Kidney glomerular epithelial cell (primary cell): ENCODE measurements around the gene TH.

Source experiments
- DNase-seq: peaks from one replicate; lab custom pipeline; 2025; lab: John Stamatoyannopoulos, UW

TH gene

DNA sequence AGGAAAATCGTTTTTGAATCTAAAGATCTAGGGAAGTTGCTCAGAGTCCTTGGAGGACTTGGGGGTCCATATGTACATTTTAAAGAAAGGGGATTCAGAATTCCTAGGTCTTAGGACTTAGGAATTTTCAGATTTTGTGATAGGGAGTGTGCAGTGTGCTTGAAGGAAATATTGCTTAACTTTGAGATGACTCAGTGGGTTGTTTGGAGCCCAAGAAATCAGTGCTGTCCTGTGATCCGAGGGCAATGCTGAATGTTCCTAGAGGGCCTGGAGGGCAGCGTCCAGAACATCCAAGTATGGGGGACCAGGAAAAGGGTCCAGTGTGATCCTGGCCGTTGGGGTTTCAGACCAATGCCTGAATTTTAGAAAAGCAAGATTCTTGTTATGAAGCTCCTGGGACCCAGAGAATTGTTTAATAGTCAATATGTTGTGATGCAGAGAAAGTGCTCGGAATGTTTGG, 29.3 kb downstream of the TH start:
- DNase-seq = no peak

DNA sequence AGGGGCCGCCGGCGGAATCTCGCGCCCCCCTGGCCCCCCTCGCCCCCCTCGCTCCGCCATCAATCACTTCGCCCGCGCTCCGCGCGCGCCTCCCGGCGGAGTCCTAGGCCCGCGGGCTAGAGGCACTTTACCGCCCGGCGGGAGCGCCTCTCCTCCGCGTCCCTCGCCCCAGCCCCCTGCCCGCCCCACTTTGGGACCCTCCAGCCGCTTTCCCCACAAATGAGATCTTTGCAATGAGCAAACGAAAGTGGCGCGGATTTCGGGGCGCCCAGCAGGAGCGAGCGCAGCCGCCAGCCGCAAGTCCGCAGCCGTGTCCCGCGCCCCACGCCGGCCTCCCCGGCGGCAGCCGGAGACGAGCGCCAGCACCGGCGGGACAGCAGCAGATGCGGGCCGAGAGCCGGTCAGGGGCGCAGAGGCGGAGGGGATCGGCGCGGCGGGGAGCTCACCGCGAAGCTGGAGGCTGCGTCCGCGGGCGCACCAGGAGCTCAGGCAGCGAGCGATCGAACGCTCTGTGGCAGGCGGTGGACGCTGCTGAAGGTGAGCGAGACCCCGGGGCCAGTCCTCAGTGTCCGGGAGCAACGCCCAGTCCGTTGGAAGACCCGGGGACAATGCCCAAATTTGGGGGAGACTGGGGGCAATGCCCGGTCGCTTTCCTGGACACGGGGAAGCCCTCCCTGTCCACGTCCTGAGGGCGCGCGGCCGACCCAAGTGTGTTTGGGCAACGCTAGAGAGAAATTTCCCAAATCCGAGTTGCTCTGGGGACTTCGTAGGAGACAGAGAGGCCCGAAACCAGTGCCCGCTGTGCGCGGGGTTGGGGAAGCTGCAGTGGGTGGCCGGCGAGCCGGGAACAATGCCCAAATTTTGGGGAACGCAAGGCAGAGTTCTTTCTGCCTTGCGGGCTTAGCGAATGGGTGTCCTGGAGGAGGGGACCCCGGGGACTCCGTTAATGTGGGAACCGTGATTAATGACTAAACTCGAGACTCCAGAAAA, 30.9 kb downstream of the TH start:
- no peak for DNase-seq

DNA sequence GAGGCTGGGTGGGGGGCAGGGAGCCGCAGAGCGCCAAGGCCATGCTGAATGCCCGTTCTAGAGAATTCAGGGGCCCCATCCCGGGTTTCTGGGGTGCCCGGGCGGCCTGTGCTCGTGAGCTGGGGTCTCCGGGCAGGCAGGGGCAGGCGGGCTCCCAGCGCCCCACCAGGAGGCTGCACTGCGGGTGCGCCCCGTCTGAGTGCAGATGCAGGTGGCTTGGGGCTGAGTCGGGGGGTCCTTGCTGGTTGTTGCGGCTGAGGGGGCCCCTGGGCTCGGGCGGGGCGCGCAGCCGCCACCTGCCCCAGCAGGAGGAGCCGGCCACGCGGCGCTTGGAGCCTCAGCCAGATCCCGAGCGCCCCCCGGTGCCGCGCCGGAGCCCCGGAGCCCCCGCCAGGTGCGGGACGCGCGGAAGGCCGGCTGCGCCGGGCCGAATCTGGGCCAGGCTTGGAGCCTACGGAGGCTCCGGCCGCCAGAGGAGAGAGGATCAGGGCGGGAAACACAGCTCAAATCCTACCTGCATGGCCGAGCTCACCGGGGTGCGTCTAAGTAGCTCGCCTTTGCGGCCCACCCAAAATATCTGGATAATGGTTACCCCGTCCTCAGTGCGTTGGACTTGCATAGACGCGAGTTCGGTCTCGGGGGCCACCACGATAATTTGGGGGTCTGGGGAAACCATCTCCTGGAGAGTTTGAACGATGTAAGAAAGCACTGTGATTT, 31.8 kb downstream of the TH start:
- DNase-seq = no peak

DNA sequence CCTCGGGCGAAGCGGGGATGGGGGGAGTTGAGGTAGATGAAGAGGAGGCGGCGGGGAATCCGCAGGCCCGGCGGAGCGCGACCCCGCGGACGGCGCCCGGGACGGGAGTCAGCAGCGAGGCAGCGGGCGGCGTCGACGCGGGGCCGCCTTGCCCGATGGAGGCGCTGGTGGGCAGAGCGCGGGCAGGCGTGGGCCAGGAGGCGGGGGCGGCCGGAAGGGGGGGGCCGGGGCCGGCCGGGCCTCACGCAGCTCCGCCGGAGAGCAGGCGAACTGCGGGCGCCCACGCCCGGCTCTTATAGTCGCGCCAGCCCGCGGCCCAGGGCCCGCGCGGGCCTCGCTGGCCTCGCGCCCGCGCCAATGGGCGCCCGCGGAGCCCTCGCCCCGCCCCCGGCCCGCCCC, 32.5 kb downstream of the TH start, which contains the start of gene IGF2:
Gene IGF2, minus strand, starts transcription at position 267 of the 399 bp plus-strand sequence. CDS start 3,866 bp downstream, outside the sequence.
- DNase-seq = no peak

DNA sequence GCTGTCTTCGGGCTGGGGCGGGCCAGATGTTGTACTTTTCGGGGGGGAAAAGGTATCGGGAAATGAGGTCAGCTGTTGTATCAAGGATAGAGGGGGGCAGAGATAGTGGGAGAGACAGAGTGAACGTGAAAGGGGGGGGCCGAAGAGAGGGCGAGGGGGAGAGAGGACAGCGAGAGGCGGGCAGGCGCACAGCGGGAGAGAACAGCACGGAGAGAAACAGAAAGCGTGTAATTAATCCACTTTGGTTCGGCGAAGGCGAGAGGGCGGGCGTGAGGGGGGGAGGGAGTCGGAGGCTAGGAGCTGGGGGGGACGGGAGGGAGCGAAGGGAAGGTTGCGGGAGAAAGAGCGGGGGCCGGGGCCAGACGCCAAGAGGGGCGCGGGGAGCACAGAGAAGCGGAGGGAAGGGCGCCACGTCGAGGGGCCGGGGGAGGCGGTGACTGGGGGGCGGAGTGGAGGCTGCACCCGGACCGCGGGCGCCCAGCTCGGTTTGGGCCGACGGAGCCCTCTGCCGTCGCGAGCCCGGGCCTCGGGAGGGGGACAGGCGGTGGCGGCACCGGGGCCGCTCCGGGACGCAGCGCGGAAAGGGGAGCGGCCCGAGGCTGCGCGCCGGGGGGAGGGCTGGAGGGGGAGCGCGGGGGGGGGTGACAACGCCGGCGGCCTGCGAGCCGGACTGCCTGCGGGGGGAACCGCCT, 33.0 kb downstream of the TH start:
- DNase-seq = no peak

DNA sequence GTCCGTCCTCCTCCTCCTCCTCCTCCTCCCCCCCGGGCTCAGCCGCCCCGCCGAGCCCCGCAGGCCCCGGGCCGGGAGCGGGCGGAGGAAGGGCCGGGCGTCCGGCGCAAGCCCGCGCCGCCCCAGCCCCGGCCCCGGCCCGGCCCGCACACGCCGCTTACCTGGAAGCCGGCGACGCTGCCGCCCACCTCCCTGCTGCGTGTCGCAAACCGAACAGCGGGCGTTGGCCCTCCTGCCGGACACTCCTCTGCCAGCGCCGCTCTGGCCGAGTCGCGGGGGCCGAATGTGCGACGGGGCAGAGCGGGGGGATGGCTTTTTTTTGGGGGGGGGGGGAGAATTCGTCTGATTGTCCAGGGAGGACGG, 33.6 kb downstream of the TH start:
- no peak for DNase-seq

DNA sequence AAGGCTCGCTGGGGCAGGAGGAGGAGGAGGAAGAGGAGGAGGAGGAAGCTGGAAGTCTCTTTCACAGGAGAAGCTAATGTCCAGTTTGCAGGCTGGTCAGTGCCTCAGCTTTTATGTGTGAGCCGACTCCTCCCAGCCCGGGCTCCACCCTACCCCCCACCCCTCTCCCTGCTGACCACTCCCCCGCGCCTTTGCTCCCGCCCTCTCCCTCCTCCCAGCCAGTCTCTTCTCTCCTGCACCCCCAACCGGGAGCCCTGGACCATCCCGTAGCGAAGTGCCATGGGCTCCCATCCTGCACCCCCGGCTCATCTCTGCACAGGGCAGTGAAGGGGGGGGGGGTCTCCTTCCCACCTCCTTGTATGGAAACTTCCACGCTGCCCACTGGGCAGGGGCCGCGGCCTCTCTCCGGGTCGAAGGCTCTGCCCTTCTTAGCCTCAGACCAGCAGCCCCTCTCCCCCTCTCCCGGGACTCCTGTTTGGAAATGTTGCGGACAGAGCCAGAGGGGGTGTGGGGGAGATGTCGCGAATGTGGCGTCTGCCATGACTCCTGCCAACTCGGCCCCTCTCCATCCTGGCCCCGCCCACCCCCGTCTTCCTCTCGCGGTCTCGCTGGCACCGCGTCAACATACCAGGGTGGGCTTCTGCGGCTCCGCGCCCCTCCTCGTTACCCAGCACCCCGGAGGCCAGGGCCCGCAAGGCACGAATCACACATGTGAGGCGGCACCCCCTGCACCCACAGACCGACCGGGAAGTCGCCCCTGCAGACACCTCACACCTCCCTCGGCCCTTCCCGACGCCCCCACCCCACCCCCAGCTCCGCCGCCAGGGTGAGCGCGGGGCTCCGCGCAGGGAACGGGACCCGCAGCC, 34.2 kb downstream of the TH start:
- no peak for DNase-seq

DNA sequence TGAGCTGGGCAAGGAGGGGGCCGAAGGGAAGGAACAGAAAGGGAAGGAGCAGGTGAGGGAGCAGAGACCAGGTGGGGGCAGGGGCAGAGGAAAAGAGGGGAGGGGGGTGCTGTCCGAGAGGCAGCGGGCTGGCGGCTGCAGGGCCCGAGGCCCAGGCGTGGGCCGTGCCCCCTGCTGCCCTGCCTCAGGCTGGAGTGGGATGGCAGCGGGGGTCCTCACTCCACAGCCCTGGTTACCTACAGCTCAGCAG, 34.7 kb downstream of the TH start:
- DNase-seq = no peak

DNA sequence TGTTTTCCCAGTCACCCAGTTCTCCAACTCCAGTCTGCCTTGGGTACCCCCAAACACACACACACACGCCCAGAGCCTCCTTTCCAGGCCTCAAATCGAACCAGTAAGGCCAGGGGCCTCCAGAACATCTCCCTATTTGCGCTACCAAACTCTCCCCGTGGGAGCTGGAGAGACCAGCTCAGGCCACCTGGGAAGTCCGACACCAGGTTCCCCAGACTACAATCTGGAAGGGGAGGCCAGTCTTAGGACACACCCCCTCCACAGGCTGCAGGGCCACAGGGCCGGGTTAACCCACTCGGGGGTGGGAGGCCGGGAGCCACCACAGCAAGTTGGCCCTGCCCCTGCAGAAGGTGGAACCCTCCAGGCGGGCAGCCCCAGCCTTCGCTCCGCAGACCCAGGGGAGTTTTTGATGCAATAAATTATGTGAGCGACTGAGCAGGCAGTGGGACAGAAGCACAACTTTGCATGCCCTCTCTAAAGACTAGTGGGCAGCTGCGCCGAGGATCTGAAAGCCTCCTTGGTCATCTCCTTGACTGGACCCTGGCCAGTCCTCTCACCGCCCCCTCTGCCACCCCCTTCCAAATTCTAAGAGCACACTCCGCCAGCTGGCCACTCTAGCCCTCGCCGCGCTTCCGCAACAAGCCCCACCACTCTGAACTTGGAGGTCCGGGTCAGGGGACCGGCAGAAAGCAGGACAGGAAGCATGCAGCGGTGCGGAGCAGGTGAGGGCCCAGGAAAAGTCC, 35.2 kb downstream of the TH start:
- no peak for DNase-seq

DNA sequence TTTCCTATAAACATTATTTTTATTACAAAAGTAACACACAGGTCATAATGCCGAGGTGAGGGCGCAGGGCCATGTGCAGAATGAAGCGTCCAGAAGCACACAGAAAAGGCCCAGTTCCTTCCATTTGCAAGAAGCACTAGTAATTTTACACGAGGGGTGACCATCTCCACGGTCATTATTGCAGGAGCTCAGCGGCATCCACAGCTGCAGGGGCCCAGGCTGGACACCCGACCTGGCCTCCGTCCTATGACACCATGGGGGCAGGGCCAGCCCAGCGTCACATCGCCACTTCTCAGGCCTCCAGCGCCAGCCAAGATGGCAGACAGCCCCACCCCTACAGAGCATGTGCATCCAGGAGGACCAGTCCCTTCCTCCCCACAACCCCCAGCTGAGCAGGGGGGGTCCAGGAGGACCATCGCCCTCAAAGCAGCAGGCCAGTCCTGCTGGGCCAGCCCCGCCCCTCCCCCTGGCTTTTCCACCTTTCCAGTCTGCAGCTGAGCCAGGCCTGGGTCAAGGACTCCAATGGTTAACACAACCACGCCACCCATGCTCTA, 35.9 kb downstream of the TH start:
- DNase-seq = no peak

DNA sequence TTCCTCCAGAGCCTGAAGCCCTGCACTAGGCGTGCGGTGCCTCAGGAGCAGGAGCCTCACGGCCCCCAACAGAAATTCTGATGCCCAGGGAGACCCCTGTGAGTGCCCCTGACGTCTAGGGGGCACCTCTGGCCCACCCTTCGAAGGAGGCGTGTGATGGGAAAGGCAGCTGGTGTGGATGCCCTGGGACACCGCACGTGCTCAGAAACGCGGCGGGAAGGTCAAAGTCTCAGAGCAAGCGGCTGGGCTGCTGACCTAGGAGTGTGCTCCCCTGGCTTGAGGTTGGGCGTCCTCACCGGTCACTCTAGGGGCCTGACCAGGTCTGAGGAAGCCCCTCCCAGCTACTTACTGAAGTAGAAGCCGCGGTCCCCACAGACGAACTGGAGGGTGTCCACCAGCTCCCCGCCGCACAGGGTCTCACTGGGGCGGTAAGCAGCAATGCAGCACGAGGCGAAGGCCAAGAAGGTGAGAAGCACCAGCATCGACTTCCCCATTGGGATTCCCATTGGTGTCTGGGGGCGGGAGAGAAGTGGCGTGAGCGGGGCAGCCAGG, 36.5 kb downstream of the TH start:
- no peak for DNase-seq

DNA sequence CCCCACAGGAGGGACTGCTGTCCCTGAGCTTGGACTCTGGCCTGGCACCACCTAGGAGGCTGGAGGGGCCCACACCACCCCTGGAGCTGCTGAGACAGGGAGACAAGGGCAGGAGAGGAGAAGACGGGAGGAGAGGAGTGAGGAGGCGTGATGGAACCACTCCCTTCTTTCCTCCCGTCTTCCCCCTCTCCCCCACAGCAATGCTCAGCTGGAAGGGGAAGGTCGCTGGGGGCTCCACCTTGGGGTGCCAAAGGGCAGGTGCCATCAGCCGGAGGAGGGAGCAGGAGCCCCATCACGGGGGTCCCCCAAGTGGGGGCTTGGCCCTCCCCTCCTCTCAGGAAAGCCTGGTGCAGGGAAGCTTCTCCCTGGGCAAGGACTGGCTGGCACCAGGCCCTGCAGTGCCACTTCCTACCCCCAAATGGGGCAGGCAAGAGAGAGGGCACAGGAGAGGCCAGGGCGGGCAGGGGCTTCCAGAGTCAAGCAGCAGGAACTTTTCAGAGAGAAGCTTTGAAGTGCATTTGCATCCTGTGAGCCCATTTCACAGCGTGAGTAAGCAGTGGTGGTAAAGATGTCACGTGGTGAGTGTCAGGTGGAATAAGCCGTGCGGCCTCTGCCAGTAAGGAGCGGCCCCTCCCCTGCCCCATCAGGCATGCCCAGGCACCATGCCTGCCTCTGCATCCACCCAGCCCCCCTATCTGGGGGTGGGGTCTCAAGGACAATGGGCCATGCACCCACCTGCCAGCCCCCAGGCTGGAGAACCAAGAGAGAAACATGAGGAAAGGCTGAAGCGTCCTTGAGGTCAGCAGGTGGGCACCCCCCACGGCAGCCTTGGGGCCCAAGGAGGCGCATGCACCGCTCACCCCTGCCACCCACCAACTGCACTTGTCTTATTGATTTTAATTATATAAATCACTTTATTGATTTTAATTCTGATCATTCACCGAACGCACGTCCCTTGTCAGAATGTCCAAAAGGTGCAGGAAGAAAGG, 37.3 kb downstream of the TH start:
- DNase-seq = no peak

DNA sequence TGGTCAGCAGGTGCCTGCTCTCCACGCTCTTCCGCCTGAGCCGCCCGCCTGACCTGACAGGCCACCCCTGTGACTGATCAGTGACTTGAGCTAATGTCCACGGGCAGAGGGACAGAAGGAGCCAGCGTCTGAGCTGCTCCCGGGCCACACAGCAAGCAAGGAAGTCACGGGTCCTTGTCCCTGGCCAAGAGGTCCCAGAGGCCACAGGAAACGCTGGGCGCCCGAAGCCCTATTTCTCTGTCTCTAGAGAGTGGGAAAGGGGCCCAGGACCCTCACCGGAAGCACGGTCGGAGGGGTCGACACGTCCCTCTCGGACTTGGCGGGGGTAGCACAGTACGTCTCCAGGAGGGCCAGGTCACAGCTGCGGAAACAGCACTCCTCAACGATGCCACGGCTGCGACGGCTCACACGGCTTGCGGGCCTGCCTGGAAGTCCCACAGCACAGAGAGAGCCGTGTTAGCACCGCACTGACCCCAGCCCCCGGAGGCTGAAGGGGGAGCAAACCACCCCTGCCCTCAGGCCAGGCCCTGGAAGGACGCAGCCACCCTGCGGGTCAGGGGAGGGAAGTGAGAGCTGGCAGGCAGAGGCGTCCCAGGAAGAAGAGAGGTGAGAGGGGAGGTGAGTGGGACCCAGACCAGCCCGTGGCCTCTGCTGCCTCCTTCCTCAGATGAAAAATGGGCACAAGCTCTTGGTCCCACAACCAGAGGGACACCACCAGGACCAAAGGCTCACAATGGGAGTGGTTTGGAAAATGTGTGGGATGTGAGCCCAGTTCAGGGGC, 38.2 kb downstream of the TH start:
- DNase-seq = no peak

DNA sequence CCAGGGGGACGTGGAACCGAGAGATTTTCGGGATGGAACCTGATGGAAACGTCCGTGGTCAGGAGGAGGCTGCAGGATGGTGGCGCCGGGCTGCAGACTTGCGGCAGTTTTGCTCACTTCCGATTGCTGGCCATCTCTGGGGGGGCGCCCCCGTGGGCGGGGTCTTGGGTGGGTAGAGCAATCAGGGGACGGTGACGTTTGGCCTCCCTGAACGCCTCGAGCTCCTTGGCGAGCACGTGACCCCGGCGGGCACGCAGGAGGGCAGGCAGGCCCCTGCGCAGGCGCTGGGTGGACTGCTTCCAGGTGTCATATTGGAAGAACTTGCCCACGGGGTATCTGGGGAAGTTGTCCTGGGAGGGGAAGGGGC, 38.8 kb downstream of the TH start:
- DNase-seq = no peak

DNA sequence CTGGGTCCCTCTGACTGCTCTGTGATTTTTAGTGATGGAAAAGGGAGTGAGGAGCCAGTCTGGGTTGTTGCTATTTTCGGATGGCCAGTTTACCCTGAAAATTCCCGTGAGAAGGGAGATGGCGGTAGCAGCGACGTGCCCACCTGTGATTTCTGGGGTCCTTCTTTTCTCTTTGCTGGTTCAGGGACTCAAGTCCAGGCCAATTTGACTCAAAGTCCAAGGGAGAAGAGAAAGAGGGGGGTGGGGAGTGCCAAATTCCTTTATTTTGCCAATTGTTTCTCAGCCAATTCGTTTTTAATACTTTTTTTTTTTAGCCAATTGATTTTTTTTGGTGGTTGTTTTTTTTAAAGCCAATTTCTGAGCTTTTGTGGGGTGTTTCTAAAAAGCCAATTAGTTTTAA, 39.4 kb downstream of the TH start:
- DNase-seq = no peak

DNA sequence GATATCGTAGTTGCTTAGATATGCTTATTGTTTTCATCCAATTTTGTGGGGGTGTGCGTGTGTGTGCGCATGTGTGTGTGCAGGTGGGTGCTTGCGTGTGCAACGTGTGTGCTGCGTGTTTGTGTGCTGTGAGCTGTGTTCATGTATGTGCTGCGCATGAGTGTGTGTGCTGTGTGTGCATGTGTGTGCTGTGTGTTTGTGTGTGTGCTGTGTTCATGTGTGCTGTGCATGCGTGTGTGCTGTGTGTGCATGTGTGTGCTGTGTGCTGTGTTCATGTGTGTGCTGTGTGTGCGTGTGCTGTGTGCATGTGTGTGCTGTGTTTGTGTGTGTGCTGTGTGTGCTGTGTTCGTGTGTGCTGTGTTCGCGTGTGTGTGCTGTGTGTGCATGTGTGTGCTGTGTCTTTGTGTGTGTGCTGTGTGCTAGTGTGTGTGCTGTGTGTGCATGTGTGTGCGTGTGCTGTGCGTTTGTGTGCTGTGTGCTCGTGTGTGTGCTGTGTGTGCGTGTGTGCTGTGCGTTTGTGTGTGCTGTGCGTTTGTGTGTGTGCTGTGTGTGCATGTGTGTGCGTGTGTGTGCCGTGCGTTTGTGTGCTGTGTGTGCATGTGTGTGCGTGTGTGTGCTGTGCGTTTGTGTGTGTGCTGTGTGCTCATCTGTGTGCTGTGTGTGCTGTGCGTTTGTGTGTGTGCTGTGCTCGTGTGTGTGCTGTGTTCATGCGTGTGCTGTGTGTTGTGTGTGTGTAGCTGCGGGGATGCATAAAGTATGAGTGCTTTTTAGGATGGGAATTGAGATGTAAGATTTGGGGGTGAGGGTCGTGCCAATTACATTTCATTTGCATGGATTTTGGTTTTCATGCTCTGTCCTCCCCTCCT, 40.0 kb downstream of the TH start:
- no peak for DNase-seq

DNA sequence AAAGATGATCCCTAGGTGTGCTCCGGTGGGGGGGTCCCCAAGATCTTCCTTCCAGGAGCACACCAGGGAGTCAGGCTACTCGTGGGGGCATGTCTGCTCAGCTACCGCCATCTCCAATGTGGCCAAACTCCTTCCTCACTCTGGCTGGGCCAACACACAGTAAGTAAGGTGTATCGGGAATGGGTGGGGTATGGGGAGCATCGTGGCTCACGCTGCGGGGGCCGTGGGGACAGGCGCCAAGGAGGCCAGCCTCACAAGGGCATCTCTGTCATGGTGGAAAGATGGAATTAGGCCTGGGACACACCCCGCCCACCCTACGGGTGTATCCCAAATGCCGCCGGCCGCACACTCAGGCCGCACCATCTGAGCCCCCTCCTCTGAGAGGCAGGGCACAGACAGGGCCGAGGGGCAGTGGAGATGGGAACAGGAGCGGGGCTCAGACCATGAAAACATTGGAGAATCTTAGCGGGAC, 40.7 kb downstream of the TH start:
- DNase-seq = no peak
